Heart left ventricle (tissue), 16 donors: ENCODE data around the gene TTLL9. TPM values are rescaled to one million over a fixed set of nuclear protein-coding genes. Genes with fewer than 3 reads are reported as not detected.

Experiments used
- ATAC-seq, 4 donors: fragments of 200-7000 bp; cut with Tn5 transposase; one replicate each; pipeline ENCODE4 v1.9.1; 2020 to 2022; ENCODE audit warnings: moderate library complexity in 4 of 4, mild to moderate bottlenecking in 3 of 4, moderate number of reproducible peaks in 1 of 4
- DNase-seq, 5 donors: peaks; one replicate each; pipeline ENCODE4 v3.0.0-alpha.2; 2020
- H3K27ac ChIP-seq, 12 donors: fragments of 200-600 bp; sonication (generic) in 4 of 12; one replicate each; pipeline versions ENCODE4 v1.5.0 to v1.8.0; 2016 to 2022; ENCODE audit warnings: mild to moderate bottlenecking in 2 of 12
- H3K27me3 ChIP-seq, 9 donors: fragments of 200-600 bp; sonication (generic) in 2 of 9; one replicate each; pipeline versions ENCODE4 v1.5.1 to v1.8.0; 2016 to 2022; ENCODE audit warnings: mild to moderate bottlenecking in 3 of 9
- H3K36me3 ChIP-seq, 9 donors: fragments of 200-600 bp; sonication (generic) in 2 of 9; one replicate each; pipeline versions ENCODE4 v1.5.0 to v1.8.0; 2018 to 2022; ENCODE audit warnings: mild to moderate bottlenecking in 2 of 9
- H3K4me1 ChIP-seq, 12 donors: fragments of 200-600 bp; sonication (generic) in 4 of 12; one replicate each; pipeline versions ENCODE4 v1.5.0 to v1.8.0; 2016 to 2022; ENCODE audit warnings: mild to moderate bottlenecking in 3 of 12
- H3K4me3 ChIP-seq, 12 donors: fragments of 200-600 bp; sonication (generic) in 4 of 12; one replicate each; pipeline versions ENCODE4 v1.5.0 to v1.8.0; 2017 to 2022; ENCODE audit warnings: mild to moderate bottlenecking in 9 of 12, moderate library complexity in 4 of 12
- H3K9me3 ChIP-seq, 12 donors: fragments of 200-600 bp; sonication (generic) in 4 of 12; one replicate each; pipeline versions ENCODE4 v1.5.0 to v1.8.0; 2016 to 2022; ENCODE audit warnings: mild to moderate bottlenecking in 1 of 12
- CTCF ChIP-seq, 12 donors: fragments of 200-600 bp; sonication (generic) in 4 of 12; IDR thresholded peaks; one replicate each; pipeline versions ENCODE4 v1.5.0 to v1.8.0; 2018 to 2022; ENCODE audit warnings: antibody characterized with exemption in 12 of 12, mild to moderate bottlenecking in 5 of 12
- POLR2A ChIP-seq, 2 donors: fragments of 450-650 bp; IDR thresholded peaks; one replicate each; pipeline ENCODE4 v1.6.1; 2017; ENCODE audit warnings: antibody characterized with exemption in 2 of 2, mild to moderate bottlenecking in 2 of 2, moderate library complexity in 2 of 2
- WGBS, 4 donors: extraction: QIAGEN DNeasy Blood & Tissue Kit in 2 of 4; methylation state at CpG; one replicate each; pipeline versions ENCODE4 v1.1.5 to v1.1.7; 2013 to 2018; 5-methylcytosine and 5-hydroxymethylcytosine counted together
- intact Hi-C, 10 donors: fragments of 100-400 bp; cut with DNase I; formaldehyde crosslinking; loops; one replicate each; pipeline versions ENCODE4 v1.11.1 to v1.14.2; 2022
- polyA plus RNA-seq, 2 donors: library from polyadenylated mRNA; stranded (reverse); fragments of 200-250 nt; gene quantifications; one replicate each; pipeline ENCODE4 v1.2.3, GENCODE V29; 2013
- total RNA-seq, 9 donors: library from RNA; depleted of rRNA in 2 of 9; stranded (reverse); fragments of >200 nt in 2 of 9; fragmentation: NEBNext Ultra II Directional in 3 of 9; extraction: Animal tissue kit (Norgen Biotek cat#: 25700) in 3 of 9; gene quantifications; one replicate each; pipeline versions ENCODE4 v1.1.0 to v1.2.4, GENCODE V29; 2016 to 2023
- donor health status: ischemic (EF 13 %, LVEDD 7.1; RV severe dilation, severe dysfunction).
- donor health status: healthy with polysubstance abuse.
- donor health status: DM: no; HTN: yes; CAD: no.
- donor health status: DM: no; HTN: no; CAD: no.
- donor health status: ischemic (EF 25% LVEDD 6.9; RV normal size, moderate dysfunction).
- donor health status: ischemic (EF 25% LVEDD 5.7; RV mildly dilated, moderate dysfunction).
- donor health status: healthy.
- donor health status: DM: yes; HTN: yes; CAD: no.
- donor health status: ischemic (EF 35%, LVEDD 5.7; RV mildly dilated, moderate dysfunction).
- donor health status: nonischemic (EF 11% LVEDD 7.7; RV severe dilation, severe dysfunction).
- donor health status: DM: yes; HTN: yes; CAD: no.
- donor health status: PGD.
- donor health status: ischemic (EF 29% LVEDD 5.4; RV normal size, mild dysfunction).
- donor health status: nonischemic (EF 23%, LVEDD 6.1; RV moderate dilation, normal function).

TTLL9 gene
- total and polyA plus RNA-seq, 11 donors, result not detected

- DNase-seq, result no peak
- no peak for TF ChIP-seq CTCF (IDR thresholded peaks at IDR 0.05)
- TF ChIP-seq POLR2A (IDR thresholded peaks at IDR 0.05), result no peak
These were observed 32.5 kb upstream of the TTLL9 start for GRCh38 chr20:31837896-31838397.

GRCh38 chr20:31838646-31839292, 31.7 kb upstream of the TTLL9 start:
- Histone ChIP-seq H3K36me3 (no peaks in the 10 kb centered on the region), H3K27me3 (no peaks in the 10 kb centered on the region), H3K4me1 (peaks cover 0 to 94% (median 51%) of the 10 kb centered on the region in 12 donors), H3K4me3 (no peak overlapping the region), H3K27ac (peak overlapping the region in 9 of 12 donors; percentile 20 to 89 (median 65)), H3K9me3 (no peaks in the 10 kb centered on the region)
- WGBS, 4 donors, result 76 to 84% (median 81%) methylated on average over 9 of the region's 9 CpGs
- DNase-seq (no peak), ATAC-seq (no peak)
- intact Hi-C loops, result loop anchor here in 1 of 10 donors (10.0 kb wide), 1 partner anchor 616 kb away; no protein-coding TSS in a partner anchor
- no peak for TF ChIP-seq POLR2A (IDR thresholded peaks at IDR 0.05)
- no peak for TF ChIP-seq CTCF (IDR thresholded peaks at IDR 0.05)

More at GRCh38 chr20:31837896-31838397, 32.5 kb upstream of the TTLL9 start:
- no peak overlapping the region for H3K4me3 ChIP-seq
- intact Hi-C loops, result loop anchor here in 1 of 10 donors (10.0 kb wide), 1 partner anchor 617 kb away; no protein-coding TSS in a partner anchor
- H3K4me1 ChIP-seq, result peaks cover 0 to 90% (median 46%) of the 10 kb centered on the region in 12 donors
- 46 to 59% (median 55%) methylated on average over 3 of the region's 3 CpGs for WGBS, 4 donors
- H3K27ac ChIP-seq, result peak overlapping the region in 10 of 12 donors; percentile 14 to 89 (median 62)
- ATAC-seq, result peak in 2 of 4 donors; percentile 3 to 10
- no peaks in the 10 kb centered on the region for H3K9me3 ChIP-seq
- H3K27me3 ChIP-seq, result no peaks in the 10 kb centered on the region
- no peaks in the 10 kb centered on the region for H3K36me3 ChIP-seq

GRCh38 chr20:31839782-31840487, 30.5 kb upstream of the TTLL9 start:
- H3K4me3 ChIP-seq, result no peak overlapping the region
- TF ChIP-seq POLR2A (IDR thresholded peaks at IDR 0.05), result no peak
- TF ChIP-seq CTCF (IDR thresholded peaks at IDR 0.05), result no peak
- no peaks in the 10 kb centered on the region for H3K9me3 ChIP-seq
- DNase-seq, result no peak
- no peaks in the 10 kb centered on the region for H3K36me3 ChIP-seq
- 70 to 75% (median 73%) methylated on average over 5 of the region's 5 CpGs for WGBS, 4 donors
- ATAC-seq, result no peak
- intact Hi-C loops, result loop anchor here in 1 of 10 donors (10.0 kb wide), 1 partner anchor 615 kb away; no protein-coding TSS in a partner anchor
- no peaks in the 10 kb centered on the region for H3K27me3 ChIP-seq
- peak overlapping the region in 4 of 12 donors; percentile 84 to 89 (median 86) for H3K27ac ChIP-seq
- H3K4me1 ChIP-seq, result peaks cover 0 to 95% (median 49%) of the 10 kb centered on the region in 12 donors
